Thyroid gland (tissue), 4 donors: ENCODE data around the gene PADI2.

ENCODE experiments used
- CTCF ChIP-seq, 6 experiments: fragments of 200-600 bp in 3 of 6; fragments of 450-650 bp in 3 of 6; sonication (generic) in 3 of 6; IDR thresholded peaks; one replicate each; pipeline ENCODE4 v1.5.1; 2016 to 2019; ENCODE audit warnings: antibody characterized with exemption in 6 of 6, mild to moderate bottlenecking in 2 of 6, inconsistent platforms in 1 of 6, moderate library complexity in 1 of 6
- POLR2A ChIP-seq, 2 donors: fragments of 450-650 bp; IDR thresholded peaks; one replicate each; pipeline ENCODE4 v1.6.1; 2017; ENCODE audit warnings: antibody characterized with exemption in 2 of 2, mild to moderate bottlenecking in 2 of 2, moderate library complexity in 1 of 2

- TF ChIP-seq CTCF (IDR thresholded peaks at IDR 0.05) = no peak
- TF ChIP-seq POLR2A (IDR thresholded peaks at IDR 0.05) = no peak
Measured at GRCh38 chr1:17104782-17105181, 14.5 kb downstream of the PADI2 start.
